ENCODE measurements around the gene PMFBP1.

The PMFBP1 gene

GRCh38 chr16:72134507-72134906 lies 37.4 kb downstream of the PMFBP1 start:
- Histone ChIP-seq H3K27me3 (ENCODE audit: control insufficient read depth, insufficient read depth, low read length, poor library complexity, severe bottlenecking) (no peaks in the 10 kb centered on the region), H3K4me1 (ENCODE audit: control insufficient read depth, insufficient read depth, low read length) (no peaks in the 10 kb centered on the region), H3K9me3 (ENCODE audit: control insufficient read depth, low read length) (no peaks in the 10 kb centered on the region), H3K27ac (ENCODE audit: insufficient read depth, low read depth, low read length, poor library complexity, severe bottlenecking) (no peak overlapping the region), H3K36me3 (ENCODE audit: control insufficient read depth, insufficient read depth, low read length) (no peaks in the 10 kb centered on the region), H3K4me3 (ENCODE audit: insufficient read depth, low read depth, low read length) (no peak overlapping the region)
- 88 to 100% methylated on average over 1 to 2 of the region's 2 CpGs for WGBS, 2 experiments

- whole genome bisulfite sequencing, 2 experiments = 91 to 96% methylated on average over 3 of the region's 3 CpGs
- Histone ChIP-seq H3K27me3 (ENCODE audit: control insufficient read depth, insufficient read depth, low read length, poor library complexity, severe bottlenecking) (no peaks in the 10 kb centered on the region), H3K4me3 (ENCODE audit: insufficient read depth, low read depth, low read length) (no peak overlapping the region), H3K27ac (ENCODE audit: insufficient read depth, low read depth, low read length, poor library complexity, severe bottlenecking) (no peak overlapping the region), H3K9me3 (ENCODE audit: control insufficient read depth, low read length) (no peaks in the 10 kb centered on the region), H3K4me1 (ENCODE audit: control insufficient read depth, insufficient read depth, low read length) (peaks cover 5% of the 10 kb centered on the region), H3K36me3 (ENCODE audit: control insufficient read depth, insufficient read depth, low read length) (no peaks in the 10 kb centered on the region)
Observed at GRCh38 chr16:72132726-72133125, 39.2 kb downstream of the PMFBP1 start.

- Histone ChIP-seq H3K9me3 (ENCODE audit: control insufficient read depth, low read length) (no peaks in the 10 kb centered on the region), H3K27ac (ENCODE audit: insufficient read depth, low read depth, low read length, poor library complexity, severe bottlenecking) (no peak overlapping the region), H3K27me3 (ENCODE audit: control insufficient read depth, insufficient read depth, low read length, poor library complexity, severe bottlenecking) (no peaks in the 10 kb centered on the region), H3K4me1 (ENCODE audit: control insufficient read depth, insufficient read depth, low read length) (peaks cover 5% of the 10 kb centered on the region), H3K36me3 (ENCODE audit: control insufficient read depth, insufficient read depth, low read length) (no peaks in the 10 kb centered on the region), H3K4me3 (ENCODE audit: insufficient read depth, low read depth, low read length) (no peak overlapping the region)
- 75 to 78% methylated on average over 6 of the region's 6 CpGs for WGBS, 2 experiments
Observed at GRCh38 chr16:72131036-72131435, 40.9 kb downstream of the PMFBP1 start.

- no peak overlapping the region for H3K27ac ChIP-seq (ENCODE audit: insufficient read depth, low read depth, low read length, poor library complexity, severe bottlenecking)
- no peaks in the 10 kb centered on the region for H3K9me3 ChIP-seq (ENCODE audit: control insufficient read depth, low read length)
- H3K4me3 ChIP-seq (ENCODE audit: insufficient read depth, low read depth, low read length) = no peak overlapping the region
- H3K36me3 ChIP-seq (ENCODE audit: control insufficient read depth, insufficient read depth, low read length) = no peaks in the 10 kb centered on the region
- peaks cover 5% of the 10 kb centered on the region for H3K4me1 ChIP-seq (ENCODE audit: control insufficient read depth, insufficient read depth, low read length)
- WGBS, 2 experiments = 89 to 90% methylated on average over 7 of the region's 7 CpGs
- H3K27me3 ChIP-seq (ENCODE audit: control insufficient read depth, insufficient read depth, low read length, poor library complexity, severe bottlenecking) = no peaks in the 10 kb centered on the region
Observed at GRCh38 chr16:72129976-72130656, 41.8 kb downstream of the PMFBP1 start.

GRCh38 chr16:72128701-72129100 lies 43.3 kb downstream of the PMFBP1 start:
- Histone ChIP-seq H3K4me3 (ENCODE audit: insufficient read depth, low read depth, low read length) (no peak overlapping the region), H3K9me3 (ENCODE audit: control insufficient read depth, low read length) (no peaks in the 10 kb centered on the region), H3K27me3 (ENCODE audit: control insufficient read depth, insufficient read depth, low read length, poor library complexity, severe bottlenecking) (no peaks in the 10 kb centered on the region), H3K27ac (ENCODE audit: insufficient read depth, low read depth, low read length, poor library complexity, severe bottlenecking) (no peak overlapping the region), H3K36me3 (ENCODE audit: control insufficient read depth, insufficient read depth, low read length) (no peaks in the 10 kb centered on the region), H3K4me1 (ENCODE audit: control insufficient read depth, insufficient read depth, low read length) (peaks cover 5% of the 10 kb centered on the region)
- 62 to 63% methylated on average over 9 of the region's 9 CpGs for WGBS, 2 experiments

GRCh38 chr16:72126429-72126765 lies 45.6 kb downstream of the PMFBP1 start:
- H3K27ac ChIP-seq (ENCODE audit: insufficient read depth, low read depth, low read length, poor library complexity, severe bottlenecking) = no peak overlapping the region
- no peaks in the 10 kb centered on the region for H3K9me3 ChIP-seq (ENCODE audit: control insufficient read depth, low read length)
- WGBS, 2 experiments = 92% methylated on average over 2 of the region's 2 CpGs
- no peaks in the 10 kb centered on the region for H3K27me3 ChIP-seq (ENCODE audit: control insufficient read depth, insufficient read depth, low read length, poor library complexity, severe bottlenecking)
- H3K4me1 ChIP-seq (ENCODE audit: control insufficient read depth, insufficient read depth, low read length) = peaks cover 5% of the 10 kb centered on the region
- H3K4me3 ChIP-seq (ENCODE audit: insufficient read depth, low read depth, low read length) = no peak overlapping the region
- no peaks in the 10 kb centered on the region for H3K36me3 ChIP-seq (ENCODE audit: control insufficient read depth, insufficient read depth, low read length)

- Histone ChIP-seq H3K36me3 (ENCODE audit: control insufficient read depth, insufficient read depth, low read length) (no peaks in the 10 kb centered on the region), H3K4me1 (ENCODE audit: control insufficient read depth, insufficient read depth, low read length) (peaks cover 5% of the 10 kb centered on the region), H3K27ac (ENCODE audit: insufficient read depth, low read depth, low read length, poor library complexity, severe bottlenecking) (no peak overlapping the region), H3K9me3 (ENCODE audit: control insufficient read depth, low read length) (no peaks in the 10 kb centered on the region), H3K27me3 (ENCODE audit: control insufficient read depth, insufficient read depth, low read length, poor library complexity, severe bottlenecking) (no peaks in the 10 kb centered on the region), H3K4me3 (ENCODE audit: insufficient read depth, low read depth, low read length) (no peak overlapping the region)
- WGBS, 2 experiments = 91 to 93% methylated on average over 9 of the region's 9 CpGs
Observed at GRCh38 chr16:72125635-72126428, 46.1 kb downstream of the PMFBP1 start.

GRCh38 chr16:72124761-72125634 lies 47.0 kb downstream of the PMFBP1 start:
- WGBS, 2 experiments = 46 to 50% methylated on average over 13 of the region's 13 CpGs
- Histone ChIP-seq H3K4me3 (ENCODE audit: insufficient read depth, low read depth, low read length) (no peak overlapping the region), H3K36me3 (ENCODE audit: control insufficient read depth, insufficient read depth, low read length) (no peaks in the 10 kb centered on the region), H3K4me1 (ENCODE audit: control insufficient read depth, insufficient read depth, low read length) (peaks cover 5% of the 10 kb centered on the region), H3K27me3 (ENCODE audit: control insufficient read depth, insufficient read depth, low read length, poor library complexity, severe bottlenecking) (no peaks in the 10 kb centered on the region), H3K9me3 (ENCODE audit: control insufficient read depth, low read length) (no peaks in the 10 kb centered on the region), H3K27ac (ENCODE audit: insufficient read depth, low read depth, low read length, poor library complexity, severe bottlenecking) (no peak overlapping the region)

- H3K36me3 ChIP-seq (ENCODE audit: control insufficient read depth, insufficient read depth, low read length) = no peaks in the 10 kb centered on the region
- H3K27ac ChIP-seq (ENCODE audit: insufficient read depth, low read depth, low read length, poor library complexity, severe bottlenecking) = no peak overlapping the region
- 92 to 94% methylated on average over 3 of the region's 3 CpGs for WGBS, 2 experiments
- no peaks in the 10 kb centered on the region for H3K27me3 ChIP-seq (ENCODE audit: control insufficient read depth, insufficient read depth, low read length, poor library complexity, severe bottlenecking)
- no peaks in the 10 kb centered on the region for H3K9me3 ChIP-seq (ENCODE audit: control insufficient read depth, low read length)
- H3K4me3 ChIP-seq (ENCODE audit: insufficient read depth, low read depth, low read length) = no peak overlapping the region
- H3K4me1 ChIP-seq (ENCODE audit: control insufficient read depth, insufficient read depth, low read length) = peaks cover 5% of the 10 kb centered on the region
Observed at GRCh38 chr16:72124148-72124547, 47.8 kb downstream of the PMFBP1 start.

- Histone ChIP-seq H3K27me3 (ENCODE audit: control insufficient read depth, insufficient read depth, low read length, poor library complexity, severe bottlenecking) (no peaks in the 10 kb centered on the region), H3K27ac (ENCODE audit: insufficient read depth, low read depth, low read length, poor library complexity, severe bottlenecking) (no peak overlapping the region), H3K4me1 (ENCODE audit: control insufficient read depth, insufficient read depth, low read length) (no peaks in the 10 kb centered on the region), H3K9me3 (ENCODE audit: control insufficient read depth, low read length) (no peaks in the 10 kb centered on the region), H3K4me3 (ENCODE audit: insufficient read depth, low read depth, low read length) (no peak overlapping the region), H3K36me3 (ENCODE audit: control insufficient read depth, insufficient read depth, low read length) (no peaks in the 10 kb centered on the region)
- 84 to 85% methylated on average over 8 of the region's 8 CpGs for WGBS, 2 experiments
Observed at GRCh38 chr16:72123426-72123825, 48.5 kb downstream of the PMFBP1 start.
